H9 (cell line): ENCODE data around the gene ZNF688. TPM values are rescaled to one million over a fixed set of nuclear protein-coding genes. Genes with fewer than 3 reads are reported as not detected.

Experiments
- DNase-seq: peaks from one replicate; pipeline ENCODE4 v3.0.0-alpha.2; 2017
- H2AFZ ChIP-seq: one replicate; pipeline ENCODE4 v1.6.1; 2013; ENCODE audit warnings: mild to moderate bottlenecking, low read length, control low read depth, moderate library complexity
- H2AK5ac ChIP-seq: 2 replicates; pipeline ENCODE4 v1.6.1; 2013; ENCODE audit warnings: low read length, control low read depth, mixed read lengths; ENCODE audit not compliant: insufficient read length
- H2BK120ac ChIP-seq: one replicate; pipeline ENCODE4 v1.6.1; 2013; ENCODE audit warnings: low read depth, mild to moderate bottlenecking, low read length, control low read depth, inconsistent platforms; ENCODE audit not compliant: poor library complexity, severe bottlenecking
- H2BK12ac ChIP-seq: 2 replicates; pipeline ENCODE4 v1.6.1; 2013; ENCODE audit warnings: low read length, control low read depth, mixed read lengths, low read depth; ENCODE audit not compliant: insufficient read length
- H2BK15ac ChIP-seq: 2 replicates; pipeline ENCODE4 v1.6.1; 2013; ENCODE audit warnings: low read depth, low read length, control low read depth
- H2BK20ac ChIP-seq: one replicate; pipeline ENCODE4 v1.6.1; 2013; ENCODE audit warnings: low read depth, mild to moderate bottlenecking, low read length, control low read depth, inconsistent platforms; ENCODE audit not compliant: poor library complexity, severe bottlenecking
- H2BK5ac ChIP-seq: 2 replicates; pipeline ENCODE4 v1.6.1; 2013; ENCODE audit warnings: low read length, control low read depth, mixed read lengths; ENCODE audit not compliant: insufficient read length
- H3K14ac ChIP-seq: 2 replicates; pipeline ENCODE4 v1.6.1; 2013; ENCODE audit warnings: low read length, control low read depth; ENCODE audit not compliant: insufficient read depth
- H3K18ac ChIP-seq: 2 replicates; pipeline ENCODE4 v1.6.1; 2013; ENCODE audit warnings: low read depth, mild to moderate bottlenecking, mixed read lengths, low read length, control low read depth; ENCODE audit not compliant: insufficient read length
- H3K23ac ChIP-seq: 2 replicates; pipeline ENCODE4 v1.6.1; 2013; ENCODE audit warnings: low read length, control low read depth, mixed read lengths, low read depth; ENCODE audit not compliant: insufficient read length
- H3K23me2 ChIP-seq: 2 replicates; pipeline ENCODE4 v1.6.1; 2013; ENCODE audit warnings: low read depth, mild to moderate bottlenecking, mixed read lengths, low read length, control low read depth; ENCODE audit not compliant: insufficient read length, poor library complexity, severe bottlenecking
- H3K27ac ChIP-seq: 2 replicates; pipeline ENCODE4 v1.5.1; 2013; ENCODE audit warnings: low read length, control low read depth, mixed read lengths, low read depth; ENCODE audit not compliant: insufficient read length
- H3K27me3 ChIP-seq: 2 replicates; pipeline ENCODE4 v1.6.1; 2013; ENCODE audit warnings: low read length, control low read depth, inconsistent platforms; ENCODE audit not compliant: insufficient read depth
- H3K4ac ChIP-seq: 2 replicates; pipeline ENCODE4 v1.6.1; 2013; ENCODE audit warnings: low read depth, mild to moderate bottlenecking, control low read depth, inconsistent platforms, low read length, moderate library complexity
- H3K4me1 ChIP-seq: 2 replicates; pipeline ENCODE4 v1.6.1; 2013; ENCODE audit warnings: low read length, control low read depth, inconsistent platforms; ENCODE audit not compliant: insufficient read depth
- H3K4me2 ChIP-seq: 2 replicates; pipeline ENCODE4 v1.6.1; 2013; ENCODE audit warnings: low read length, control low read depth, mixed read lengths; ENCODE audit not compliant: insufficient read length, insufficient read depth
- H3K56ac ChIP-seq: 2 replicates; pipeline ENCODE4 v1.6.1; 2013; ENCODE audit warnings: low read depth, mild to moderate bottlenecking, mixed read lengths, low read length, control low read depth; ENCODE audit not compliant: insufficient read length
- H3K79me1 ChIP-seq: 2 replicates; pipeline ENCODE4 v1.6.1; 2013; ENCODE audit warnings: low read depth, mild to moderate bottlenecking, moderate library complexity, low read length, control low read depth, inconsistent platforms; ENCODE audit not compliant: insufficient read depth, poor library complexity, severe bottlenecking
- H3K79me2 ChIP-seq: 2 replicates; pipeline ENCODE4 v1.6.1; 2013; ENCODE audit warnings: low read length, control low read depth, inconsistent platforms; ENCODE audit not compliant: insufficient read depth
- H3K9ac ChIP-seq: 2 replicates; pipeline ENCODE4 v1.6.1; 2013; ENCODE audit warnings: low read length, control low read depth, mixed read lengths; ENCODE audit not compliant: insufficient read length; ENCODE audit errors: extremely low read depth
- H3K9me3 ChIP-seq: one replicate; pipeline ENCODE4 v1.6.1; 2013; ENCODE audit warnings: low read depth, low read length, inconsistent platforms; ENCODE audit not compliant: control insufficient read depth
- H3T11ph ChIP-seq: one replicate; pipeline ENCODE4 v1.6.1; 2013; ENCODE audit warnings: mild to moderate bottlenecking, low read length, control low read depth, inconsistent platforms
- H4K20me1 ChIP-seq: one replicate; pipeline ENCODE4 v1.6.1; 2013; ENCODE audit not compliant: control insufficient read depth, insufficient read length, insufficient read depth
- H4K5ac ChIP-seq: 2 replicates; pipeline ENCODE4 v1.6.1; 2013; ENCODE audit warnings: low read depth, mild to moderate bottlenecking, mixed read lengths, low read length, control low read depth; ENCODE audit not compliant: insufficient read length
- H4K8ac ChIP-seq: replicated peaks from 2 replicates; pipeline ENCODE4 v1.6.1; 2013; ENCODE audit warnings: low read length, control low read depth, mixed read lengths, low read depth; ENCODE audit not compliant: insufficient read length
- H4K91ac ChIP-seq: 2 replicates; pipeline ENCODE4 v1.6.1; 2013; ENCODE audit warnings: low read depth, mild to moderate bottlenecking, moderate library complexity, mixed read lengths, low read length, control low read depth; ENCODE audit not compliant: insufficient read length
- H3K27ac Mint-ChIP-seq, 3 experiments: 2 replicates in 2 of 3; 3 replicates in 1 of 3; pipeline ENCODE4 v1.8.0; 2020 to 2021; ENCODE audit warnings: mixed read lengths in 3 of 3, mild to moderate bottlenecking in 1 of 3, moderate library complexity in 1 of 3
- H3K27me3 Mint-ChIP-seq: 2 replicates; pipeline ENCODE4 v1.8.0; 2021; ENCODE audit warnings: low read depth, mild to moderate bottlenecking, moderate library complexity, mixed read lengths
- H3K36me3 Mint-ChIP-seq, 3 experiments: 2 replicates in 2 of 3; 3 replicates in 1 of 3; pipeline ENCODE4 v1.8.0; 2020 to 2021; ENCODE audit warnings: low read depth in 3 of 3, mixed read lengths in 3 of 3; ENCODE audit not compliant: insufficient read depth in 1 of 3
- H3K4me1 Mint-ChIP-seq, 2 experiments: 2 replicates each; pipeline ENCODE4 v1.8.0; 2020; ENCODE audit warnings: mixed read lengths in 2 of 2
- H3K4me3 Mint-ChIP-seq, 2 experiments: 2 replicates in 1 of 2; 3 replicates in 1 of 2; pipeline ENCODE4 v1.8.0; 2020 to 2021; ENCODE audit warnings: mild to moderate bottlenecking in 2 of 2, mixed read lengths in 2 of 2, moderate library complexity in 1 of 2
- H3K9me3 Mint-ChIP-seq, 2 experiments: 2 replicates in 1 of 2; 3 replicates in 1 of 2; pipeline ENCODE4 v1.8.0; 2020; ENCODE audit warnings: mild to moderate bottlenecking in 2 of 2, mixed read lengths in 2 of 2, moderate library complexity in 1 of 2
- CTCF ChIP-seq: fragments of 200-600 bp; sonication (generic); conservative IDR thresholded peaks from 3 replicates; pipeline ENCODE4 v1.8.0; 2021; ENCODE audit warnings: antibody characterized with exemption, mild to moderate bottlenecking
- WGBS: extraction: QIAGEN DNeasy Blood & Tissue Kit; methylation state at CpG from one replicate; pipeline ENCODE4 v1.1.7; 2013; ENCODE audit warnings: missing lambda C conversion rate, low lambda C conversion rate, mixed read lengths; ENCODE audit not compliant: insufficient read length; ENCODE audit errors: extremely low coverage; 5-methylcytosine and 5-hydroxymethylcytosine counted together
- total RNA-seq: library from RNA; stranded (reverse); gene quantifications from 2 replicates; pipeline ENCODE4 v1.2.1, GENCODE V29; 2021

ZNF688 gene
- total RNA-seq, 1 experiment from 2014 or later = 4.5 TPM

GRCh38 chr16:30530163-30531037 lies 41.1 kb downstream of the ZNF688 start:
- Histone ChIP-seq H4K20me1 (no peaks in the 10 kb centered on the region), H4K5ac (no peak overlapping the region), H3K4me1 (peaks cover 2% of the 10 kb centered on the region; the same call in 1 of the 2 replicates), H3T11ph (no peak overlapping the region), H3K79me1 (no peaks in the 10 kb centered on the region), H4K8ac (no peak overlapping the region), H2BK120ac (no peak overlapping the region), H2BK20ac (no peak overlapping the region), H3K27ac (no peak overlapping the region), H3K18ac (no peak overlapping the region), H3K79me2 (no peaks in the 10 kb centered on the region), H4K91ac (no peak overlapping the region), H2AK5ac (no peak overlapping the region), H3K14ac (no peak overlapping the region), H3K23me2 (peaks cover 30% of the 10 kb centered on the region), H2BK5ac (no peak overlapping the region), H3K9ac (no peak overlapping the region), H3K9me3 (no peaks in the 10 kb centered on the region), H2BK12ac (no peak overlapping the region), H3K27me3 (no peaks in the 10 kb centered on the region), H2BK15ac (no peak overlapping the region), H3K56ac (no peak overlapping the region), H3K4ac (no peak overlapping the region), H2AFZ (no peak overlapping the region), H3K23ac (no peak overlapping the region), H3K4me2 (no peak overlapping the region)
- Mint-ChIP-seq H3K9me3 (no peaks in the 10 kb centered on the region), H3K36me3 (peaks cover 2 to 27% (median 19%) of the 10 kb centered on the region in 3 experiments; a peak in 6 of 7 replicates), H3K4me3 (no peak overlapping the region; a peak in 1 of 5 replicates), H3K27me3 (no peaks in the 10 kb centered on the region), H3K4me1 (peaks cover 25 to 26% of the 10 kb centered on the region in 2 experiments), H3K27ac (peak overlapping the region in 1 of 3 experiments; percentile 48; a peak in 1 of 7 replicates)
- no CpG with 5 or more reads among the region's 13 CpGs for WGBS
- no peak for TF ChIP-seq CTCF
- no peak for DNase-seq
